HG03025 (cell line): ENCODE data around the gene PRKCZ.

Experiments used
- ATAC-seq: cut with Tn5 transposase; IDR thresholded peaks from one replicate; pipeline ENCODE4 v1.9.1; 2021; ENCODE audit warnings: mild to moderate bottlenecking, moderate library complexity; ENCODE audit not compliant: unreplicated experiment, low FRiP score

PRKCZ gene

DNA sequence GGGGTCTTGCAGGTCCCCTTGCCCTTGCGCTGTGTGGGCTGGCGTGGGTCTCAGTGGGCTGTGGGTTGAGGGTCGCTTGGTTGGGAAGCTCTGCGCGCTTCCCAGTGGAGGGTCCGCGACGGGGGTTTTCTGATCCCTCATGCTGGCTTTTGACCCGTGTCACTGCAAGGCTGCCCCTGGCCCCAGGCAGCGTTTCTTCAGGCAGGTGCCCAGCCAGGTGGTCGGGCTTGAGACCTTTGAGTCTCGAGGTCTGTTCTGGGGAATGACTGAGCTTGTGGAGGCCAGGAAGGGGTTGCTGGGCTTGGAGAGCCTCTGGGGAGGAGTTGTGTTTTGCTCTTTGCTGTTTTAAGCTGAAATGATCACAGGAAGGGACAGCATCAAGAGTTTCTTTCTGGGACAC lies 183.3 kb downstream of the PRKCZ start:
- ATAC-seq = no peak

DNA sequence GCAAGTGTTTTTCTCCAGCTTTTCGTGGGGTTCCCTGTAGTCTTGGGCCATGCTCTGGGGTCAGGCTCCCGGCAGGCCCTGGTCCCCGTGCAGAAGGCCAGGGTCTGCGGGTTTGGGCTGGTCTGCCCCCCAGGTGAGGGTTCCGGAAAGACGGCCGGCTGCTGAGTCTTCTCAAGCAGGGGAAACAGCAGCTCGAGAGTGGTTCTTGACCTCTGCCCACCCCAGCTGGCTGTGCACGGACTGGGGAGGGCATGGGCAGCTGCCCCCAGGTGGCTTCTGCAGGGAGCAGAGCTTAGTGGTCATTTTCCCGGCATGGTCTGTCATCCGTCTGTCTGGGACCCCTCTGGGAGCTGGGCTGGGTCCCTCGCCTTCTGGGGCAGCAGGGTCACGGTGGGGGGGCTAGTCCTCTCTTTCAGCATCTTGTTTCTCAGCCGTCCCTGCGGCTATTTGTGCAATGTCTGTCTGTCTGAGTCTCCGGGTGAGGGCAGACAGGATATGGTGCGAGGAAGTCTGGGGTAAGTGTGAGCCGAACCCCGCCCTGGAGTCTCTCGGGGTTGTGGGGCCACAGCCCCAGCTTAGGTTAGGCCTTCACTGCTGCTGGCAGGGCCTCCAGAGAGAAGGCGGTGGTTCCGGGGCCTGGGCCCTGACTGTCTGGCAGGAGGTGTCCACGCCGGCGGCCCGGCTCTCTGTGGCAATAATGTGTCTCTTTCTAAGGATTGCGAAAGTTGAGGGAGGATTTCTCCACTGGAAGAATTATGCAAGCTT lies 184.0 kb downstream of the PRKCZ start:
- no peak for ATAC-seq

DNA sequence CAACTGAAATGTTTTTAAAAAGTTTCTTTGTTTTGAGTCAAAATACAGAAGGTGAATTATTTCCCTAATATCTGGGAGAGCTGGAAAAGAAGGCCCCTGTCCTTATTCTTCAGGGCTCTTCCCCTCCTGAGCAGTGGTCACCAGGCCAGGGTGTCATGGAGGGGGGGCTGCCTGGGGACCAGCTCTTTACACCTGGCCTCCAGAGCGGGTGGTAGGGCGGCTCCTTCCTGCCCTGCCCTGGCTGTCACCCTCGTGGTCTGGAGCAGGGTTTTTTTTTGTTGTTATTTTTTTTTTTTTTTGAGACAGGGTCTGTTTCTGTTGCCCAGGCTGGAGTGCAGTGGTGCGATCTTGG lies 184.5 kb downstream of the PRKCZ start:
- no peak for ATAC-seq
